Spleen (tissue), 7 donors: ENCODE results near the gene IL1RL1.

ENCODE experiments used
- CTCF ChIP-seq, 11 experiments: fragments of 200-600 bp in 7 of 11; fragments of 450-650 bp in 4 of 11; sonication (generic) in 4 of 11; IDR thresholded peaks in 8 of 11; conservative IDR thresholded peaks in 3 of 11; 1 replicate in 7 of 11; 2 replicates in 4 of 11; pipeline versions ENCODE4 v1.4.0 to v1.8.0; 2016 to 2021; ENCODE audit warnings: antibody characterized with exemption in 11 of 11, inconsistent platforms in 4 of 11, mild to moderate bottlenecking in 1 of 11
- POLR2A ChIP-seq, 3 donors: fragments of 450-650 bp; IDR thresholded peaks; one replicate each; pipeline ENCODE4 v1.5.1; 2017; ENCODE audit warnings: antibody characterized with exemption in 3 of 3, mild to moderate bottlenecking in 1 of 3
- POLR2AphosphoS5 ChIP-seq, 3 donors: sonication (generic); formaldehyde crosslinking; IDR thresholded peaks; one replicate each; pipeline ENCODE4 v1.5.1; 2017; ENCODE audit warnings: antibody characterized with exemption in 3 of 3
- donor health status: DM: no; HTN: no; CAD: no; lungs with moderate emphysema.
- donor health status: DM: no; HTN: no; CAD: no.
- donor health status: DM: no; HTN: no; CAD: no.

DNA sequence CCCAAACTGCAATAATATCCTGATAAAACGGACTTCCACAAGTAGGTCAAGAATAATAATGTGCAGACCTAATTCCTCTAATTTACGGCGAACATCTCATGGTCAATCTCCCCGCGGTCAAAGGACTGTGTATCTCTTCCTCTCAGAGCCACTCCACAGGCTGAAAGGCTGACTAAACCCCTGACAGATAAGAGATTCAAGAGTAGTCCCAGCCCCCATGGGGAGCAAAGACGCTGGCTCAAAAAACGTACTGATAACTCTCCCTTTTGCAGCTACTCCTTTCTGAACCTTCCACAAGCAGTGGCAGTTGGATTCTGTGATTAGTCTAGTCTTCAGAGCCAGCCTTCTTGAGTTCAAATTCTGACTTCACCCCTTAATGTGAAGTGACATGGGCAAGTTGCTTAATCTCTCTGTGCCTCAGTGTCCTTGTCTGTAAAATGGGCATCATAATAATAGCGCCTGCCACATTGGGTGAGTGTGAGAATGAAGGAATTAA, 24.6 kb downstream of the IL1RL1 start:
- no peak for TF ChIP-seq CTCF (IDR thresholded peaks at IDR 0.05 in 8 of 11, conservative IDR thresholded peaks at IDR 0.05 in 3 of 11)
- TF ChIP-seq POLR2A (IDR thresholded peaks at IDR 0.05), result no peak
- TF ChIP-seq POLR2AphosphoS5 (IDR thresholded peaks at IDR 0.05), result no peak
